Stomach smooth muscle (tissue), 2 donors: ENCODE measurements around the gene ZNF678.
"Not testable (repeated sequence)": the region's sequence is repeated elsewhere in the genome, so short reads cannot be mapped to it uniquely, and the experiment has no call there.

Source experiments
- H3K27ac ChIP-seq: one replicate; pipeline ENCODE4 v1.7.0; 2013; ENCODE audit warnings: mild to moderate bottlenecking, low read length, inconsistent platforms
- H3K27me3 ChIP-seq, 2 donors: one replicate each; pipeline ENCODE4 v1.7.0; 2013; ENCODE audit warnings: low read length in 2 of 2; ENCODE audit not compliant: insufficient read depth in 2 of 2, control insufficient read depth in 1 of 2
- H3K36me3 ChIP-seq, 2 donors: one replicate each; pipeline ENCODE4 v1.7.0; 2013; ENCODE audit warnings: low read length in 2 of 2; ENCODE audit not compliant: control insufficient read depth in 2 of 2, insufficient read depth in 2 of 2
- H3K4me1 ChIP-seq: one replicate; pipeline ENCODE4 v1.7.0; 2013; ENCODE audit warnings: low read length; ENCODE audit not compliant: control insufficient read depth, insufficient read depth
- H3K4me3 ChIP-seq, 2 donors: one replicate each; pipeline ENCODE4 v1.7.0; 2013; ENCODE audit warnings: low read length in 2 of 2
- H3K9ac ChIP-seq, 2 donors: one replicate each; pipeline ENCODE4 v1.7.0; 2013; ENCODE audit warnings: low read length in 2 of 2, mild to moderate bottlenecking in 1 of 2
- H3K9me3 ChIP-seq, 2 donors: one replicate each; pipeline ENCODE4 v1.7.0; 2013; ENCODE audit warnings: low read length in 2 of 2; ENCODE audit not compliant: control insufficient read depth in 2 of 2
- donor health status: healthy.
- donor health status: Pancreatic carcinoma.

Gene ZNF678

DNA sequence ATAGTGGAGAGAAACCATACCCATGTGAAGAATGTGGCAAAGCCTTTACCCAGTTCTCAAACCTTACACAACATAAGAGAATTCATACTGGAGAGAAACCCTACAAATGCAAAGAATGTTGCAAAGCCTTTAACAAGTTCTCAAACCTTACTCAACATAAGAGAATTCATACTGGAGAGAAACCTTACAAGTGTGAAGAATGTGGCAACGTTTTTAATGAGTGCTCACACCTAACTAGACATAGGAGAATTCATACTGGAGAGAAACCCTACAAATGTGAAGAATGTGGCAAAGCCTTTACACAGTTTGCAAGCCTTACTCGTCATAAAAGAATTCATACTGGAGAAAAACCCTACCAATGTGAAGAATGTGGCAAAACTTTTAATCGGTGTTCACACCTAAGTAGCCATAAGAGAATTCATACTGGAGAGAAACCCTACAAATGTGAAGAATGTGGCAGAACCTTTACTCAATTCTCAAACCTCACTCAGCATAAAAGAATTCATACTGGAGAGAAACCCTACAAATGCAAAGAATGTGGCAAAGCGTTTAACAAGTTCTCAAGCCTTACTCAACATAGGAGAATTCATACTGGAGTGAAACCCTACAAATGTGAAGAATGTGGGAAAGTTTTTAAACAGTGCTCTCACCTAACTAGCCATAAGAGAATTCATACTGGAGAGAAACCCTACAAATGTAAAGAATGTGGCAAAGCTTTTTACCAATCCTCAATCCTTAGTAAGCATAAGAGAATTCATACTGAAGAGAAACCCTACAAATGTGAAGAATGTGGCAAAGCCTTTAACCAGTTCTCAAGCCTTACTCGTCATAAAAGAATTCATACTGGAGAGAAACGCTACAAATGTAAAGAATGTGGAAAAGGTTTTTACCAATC, 91.7 kb downstream of the ZNF678 start:
- Histone ChIP-seq H3K27me3 (no peaks in the 10 kb centered on the region), H3K9ac (no peak overlapping the region), H3K4me3 (peak overlapping the region in 1 of 2 donors; percentile 0), H3K27ac (no peak overlapping the region), H3K9me3 (peaks cover 37 to 54% of the 10 kb centered on the region in 2 donors), H3K36me3 (peaks cover 13 to 29% of the 10 kb centered on the region in 2 donors), H3K4me1 (no peaks in the 10 kb centered on the region)

DNA sequence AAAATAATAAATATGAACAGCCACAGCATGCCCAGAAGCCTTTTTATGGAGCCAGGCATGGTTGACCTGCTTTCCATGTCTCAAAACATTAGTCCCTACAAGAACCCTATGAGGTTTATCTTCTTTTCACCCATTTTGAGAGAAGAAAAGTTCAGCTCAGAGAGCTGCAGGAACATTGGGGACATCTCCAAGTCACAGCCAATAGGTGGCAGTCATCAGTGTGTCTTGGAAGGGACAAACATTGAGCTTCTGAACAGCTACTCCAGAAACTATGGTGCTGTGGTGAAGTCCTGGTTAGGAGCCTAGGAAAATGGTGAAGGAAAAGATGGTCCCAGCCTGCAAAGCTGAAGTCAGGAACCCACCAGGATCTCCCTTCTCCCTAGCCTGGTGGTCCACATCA, 98.1 kb downstream of the ZNF678 start:
- H3K27ac ChIP-seq: no peak overlapping the region
- peaks cover 58 to 68% of the 10 kb centered on the region in 2 donors for H3K9me3 ChIP-seq
- H3K4me1 ChIP-seq: no peaks in the 10 kb centered on the region
- H3K27me3 ChIP-seq: no peaks in the 10 kb centered on the region
- peaks cover 6% of the 10 kb centered on the region in 2 donors for H3K36me3 ChIP-seq
- H3K4me3 ChIP-seq: no peak overlapping the region
- H3K9ac ChIP-seq: no peak overlapping the region

DNA sequence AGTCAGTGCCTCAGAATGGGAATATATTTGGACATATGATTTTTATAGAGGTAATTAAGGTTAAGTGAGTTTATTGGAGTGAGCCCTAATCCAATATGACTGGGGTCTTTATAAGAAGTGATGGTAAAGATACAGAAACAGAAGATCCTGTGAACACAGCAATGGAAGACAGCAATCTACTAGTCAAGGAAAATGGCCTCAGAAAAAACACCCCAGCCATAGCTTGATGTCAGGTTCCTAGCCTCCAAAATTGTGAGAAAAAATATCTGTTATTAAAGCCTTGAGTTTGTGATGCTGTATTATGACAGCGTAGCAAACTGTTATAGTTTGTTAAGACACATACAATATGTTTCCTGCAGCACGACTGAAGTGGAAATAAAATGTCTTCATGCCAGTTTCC, 99.6 kb downstream of the ZNF678 start:
- no peak overlapping the region for H3K4me3 ChIP-seq
- H3K9ac ChIP-seq: no peak overlapping the region
- no peaks in the 10 kb centered on the region for H3K27me3 ChIP-seq
- peaks cover 6% of the 10 kb centered on the region in 2 donors for H3K36me3 ChIP-seq
- H3K9me3 ChIP-seq: peaks cover 52 to 60% of the 10 kb centered on the region in 2 donors
- no peak overlapping the region for H3K27ac ChIP-seq
- H3K4me1 ChIP-seq: no peaks in the 10 kb centered on the region

DNA sequence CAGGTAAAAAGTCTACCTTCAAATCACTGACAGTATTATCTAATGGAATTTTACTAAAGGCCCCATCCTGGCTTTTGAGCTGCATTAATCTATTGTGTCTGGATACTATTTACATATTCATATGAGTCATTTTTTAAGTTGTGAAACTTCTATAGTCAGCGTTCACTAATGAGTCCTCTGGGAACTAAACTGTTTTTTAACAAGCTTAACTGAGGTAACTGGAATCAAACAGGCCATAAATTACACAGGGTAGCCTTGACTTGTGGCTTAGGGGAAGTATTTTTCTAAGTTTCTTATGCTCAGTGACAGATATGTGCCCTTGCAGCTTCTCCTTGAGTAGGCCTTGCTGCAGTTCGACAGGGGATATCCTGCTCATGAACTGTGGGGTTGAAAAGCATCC, 102.9 kb downstream of the ZNF678 start:
- Histone ChIP-seq H3K27me3 (no peaks in the 10 kb centered on the region), H3K4me1 (no peaks in the 10 kb centered on the region), H3K9ac (no peak overlapping the region), H3K4me3 (no peak overlapping the region), H3K36me3 (peaks cover 6% of the 10 kb centered on the region in 2 donors), H3K9me3 (peaks cover 47 to 62% of the 10 kb centered on the region in 2 donors), H3K27ac (no peak overlapping the region)

DNA sequence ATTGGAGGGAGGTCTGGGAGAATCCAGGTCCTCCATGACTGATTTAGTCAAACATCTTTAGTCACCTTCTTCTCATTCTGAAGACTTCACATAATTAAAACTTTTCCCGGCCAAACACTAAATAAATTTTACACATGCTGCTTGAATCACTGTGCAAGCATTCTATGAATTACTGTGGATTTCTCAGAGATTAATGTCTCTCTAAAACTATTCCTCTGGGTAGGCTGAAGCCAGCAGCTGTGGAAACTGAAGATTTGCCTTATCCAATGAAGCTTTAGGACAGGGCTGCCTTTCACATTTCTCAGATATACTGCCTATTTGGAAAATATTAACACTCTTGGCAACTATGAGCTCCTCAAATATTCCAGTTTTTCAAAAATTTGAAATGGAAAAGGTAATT, 110.1 kb downstream of the ZNF678 start:
- Histone ChIP-seq H3K9ac (no peak overlapping the region), H3K4me1 (no peaks in the 10 kb centered on the region), H3K9me3 (peaks cover 32 to 38% of the 10 kb centered on the region in 2 donors), H3K36me3 (no peaks in the 10 kb centered on the region), H3K27me3 (no peaks in the 10 kb centered on the region), H3K4me3 (no peak overlapping the region), H3K27ac (no peak overlapping the region)

DNA sequence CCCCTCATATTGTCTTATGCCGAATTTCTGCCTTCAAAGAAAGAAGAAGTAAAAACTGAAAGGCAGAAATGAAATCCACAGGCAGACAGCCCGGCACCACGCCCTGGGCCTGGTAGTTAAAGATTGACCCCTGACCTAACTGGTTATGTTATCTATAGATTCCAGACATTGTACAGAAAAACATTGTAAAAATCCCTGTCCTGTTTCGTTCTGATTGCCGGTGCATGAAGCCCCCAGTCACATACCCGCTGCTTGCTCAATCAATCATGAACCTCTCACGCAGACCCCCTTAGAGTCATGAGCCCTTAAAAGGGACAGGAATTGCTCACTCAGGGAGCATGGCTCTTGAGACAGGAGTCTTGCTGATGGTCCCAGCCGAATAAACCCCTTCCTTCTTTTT, 122.5 kb downstream of the ZNF678 start:
- Histone ChIP-seq H3K9ac (no peak overlapping the region), H3K4me3 (no peak overlapping the region), H3K9me3 (peaks cover 4 to 18% of the 10 kb centered on the region in 2 donors), H3K27me3 (no peaks in the 10 kb centered on the region), H3K27ac (no peak overlapping the region), H3K4me1 (no peaks in the 10 kb centered on the region), H3K36me3 (no peaks in the 10 kb centered on the region)

DNA sequence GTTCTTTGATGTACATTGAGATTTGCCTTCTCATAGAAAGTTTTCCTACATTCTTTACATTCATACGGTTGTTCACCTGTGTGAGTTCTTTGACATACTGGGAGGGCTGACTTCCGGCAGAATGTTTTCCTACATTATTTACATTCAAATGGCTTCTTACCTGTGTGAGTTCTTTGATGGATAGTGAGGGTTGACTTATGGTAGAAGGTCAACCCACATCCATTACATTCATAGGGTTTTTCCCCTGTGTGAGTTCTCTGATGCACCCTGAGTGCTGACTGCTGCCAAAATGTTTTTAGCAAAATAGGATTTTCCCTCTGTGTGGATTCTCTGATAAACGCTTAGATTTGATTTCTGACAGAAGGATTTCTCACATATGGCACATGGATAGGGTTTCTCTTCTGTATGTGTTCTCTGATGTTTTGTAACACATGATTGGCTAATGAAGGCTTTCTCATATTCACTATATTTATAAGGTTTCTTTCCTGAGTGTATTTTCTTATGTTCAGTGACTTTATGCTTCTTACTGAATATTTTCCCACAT, 134.0 kb downstream of the ZNF678 start:
- Histone ChIP-seq H3K36me3 (no peaks in the 10 kb centered on the region), H3K4me1 (no peaks in the 10 kb centered on the region), H3K27me3 (no peaks in the 10 kb centered on the region), H3K4me3 (no peak overlapping the region), H3K9ac (no peak overlapping the region), H3K9me3 (peaks cover 9 to 30% of the 10 kb centered on the region in 2 donors), H3K27ac (no peak overlapping the region)

DNA sequence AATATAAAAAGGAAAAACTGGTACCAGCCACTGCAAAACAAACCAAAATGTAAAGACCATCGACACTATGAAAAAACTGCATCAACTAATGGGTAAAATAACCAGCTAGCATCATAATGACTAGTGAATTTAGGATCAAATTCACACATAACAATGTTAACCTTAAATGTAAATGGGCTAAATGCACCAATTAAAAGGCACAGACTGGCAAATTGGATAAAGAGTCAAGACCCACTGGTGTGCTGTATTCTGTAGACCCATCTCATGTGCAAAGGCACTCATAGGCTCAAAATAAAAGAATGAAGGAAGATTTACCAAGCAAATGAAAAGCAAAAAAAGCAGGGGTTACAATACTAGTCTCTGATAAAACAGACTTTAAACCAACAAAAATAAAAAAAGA, 138.3 kb downstream of the ZNF678 start:
- H3K4me1 ChIP-seq, H3K4me3 ChIP-seq, H3K27ac ChIP-seq, H3K9ac ChIP-seq, H3K36me3 ChIP-seq, H3K27me3 ChIP-seq: not testable (repeated sequence)
- peaks cover 10 to 11% of the 10 kb centered on the region in 2 donors for H3K9me3 ChIP-seq

- no peak overlapping the region for H3K9ac ChIP-seq
- peaks cover 2 to 7% of the 10 kb centered on the region in 2 donors for H3K9me3 ChIP-seq
- H3K4me1 ChIP-seq: no peaks in the 10 kb centered on the region
- H3K27ac ChIP-seq: no peak overlapping the region
- H3K27me3 ChIP-seq: no peaks in the 10 kb centered on the region
- no peak overlapping the region for H3K4me3 ChIP-seq
- H3K36me3 ChIP-seq: no peaks in the 10 kb centered on the region
Measured at GRCh38 chr1:227707846-227708245, 144.5 kb downstream of the ZNF678 start.

GRCh38 chr1:227709451-227709850, 146.1 kb downstream of the ZNF678 start:
- no peak overlapping the region for H3K9ac ChIP-seq
- no peaks in the 10 kb centered on the region for H3K36me3 ChIP-seq
- no peak overlapping the region for H3K27ac ChIP-seq
- H3K27me3 ChIP-seq: no peaks in the 10 kb centered on the region
- peaks cover 8 to 9% of the 10 kb centered on the region in 2 donors for H3K9me3 ChIP-seq
- H3K4me3 ChIP-seq: no peak overlapping the region
- no peaks in the 10 kb centered on the region for H3K4me1 ChIP-seq

DNA sequence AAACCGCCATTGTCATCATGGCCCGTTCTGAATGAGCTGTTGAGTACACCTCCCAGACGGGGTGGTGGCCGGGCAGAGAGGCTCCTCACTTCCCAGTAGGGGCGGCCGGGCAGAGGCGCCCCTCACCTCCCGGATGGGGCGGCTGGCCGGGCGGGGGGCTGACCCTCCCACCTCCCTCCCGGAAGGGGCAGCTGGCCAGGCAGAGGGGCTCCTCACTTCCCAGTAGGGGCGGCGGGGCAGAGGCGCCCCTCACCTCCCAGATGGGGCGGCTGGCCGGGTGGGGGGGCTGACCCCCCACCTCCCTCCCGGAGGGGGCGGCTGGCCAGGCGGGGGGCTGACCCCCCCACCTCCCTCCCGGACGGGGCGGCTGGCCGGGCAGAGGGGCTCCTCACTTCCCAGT, 147.1 kb downstream of the ZNF678 start:
- not testable (repeated sequence) for H3K9ac ChIP-seq, H3K27ac ChIP-seq, H3K4me1 ChIP-seq, H3K36me3 ChIP-seq, H3K4me3 ChIP-seq, H3K27me3 ChIP-seq
- peaks cover 9 to 11% of the 10 kb centered on the region in 2 donors for H3K9me3 ChIP-seq
